Hepatocyte (in vitro differentiated cells): ENCODE results near the gene COL4A3. TPM values are rescaled to one million over a fixed set of nuclear protein-coding genes. Genes with fewer than 3 reads are reported as not detected.

Experiments
- DNase-seq: peaks from one replicate; pipeline ENCODE4 v3.0.0-alpha.2; 2016; ENCODE audit warnings: low spot score
- H2AFZ ChIP-seq: fragments of 200-600 bp; sonication (generic); 2 replicates; pipeline ENCODE4 v1.6.0; 2016; ENCODE audit warnings: antibody characterized with exemption, mild to moderate bottlenecking
- H3K27ac ChIP-seq: fragments of 200-600 bp; sonication (generic); 2 replicates; pipeline ENCODE4 v1.5.1; 2016; ENCODE audit warnings: mild to moderate bottlenecking
- H3K27me3 ChIP-seq: fragments of 200-600 bp; sonication (generic); 2 replicates; pipeline ENCODE4 v1.6.1; 2016
- H3K36me3 ChIP-seq: fragments of 200-600 bp; sonication (generic); replicated peaks from 2 replicates; pipeline ENCODE4 v1.5.1; 2016; ENCODE audit warnings: low read depth; ENCODE audit not compliant: insufficient read depth
- H3K4me1 ChIP-seq: fragments of 200-600 bp; sonication (generic); 2 replicates; pipeline ENCODE4 v1.5.1; 2016; ENCODE audit warnings: mild to moderate bottlenecking, moderate library complexity; ENCODE audit not compliant: insufficient read depth
- H3K4me2 ChIP-seq: fragments of 200-600 bp; sonication (generic); 2 replicates; pipeline ENCODE4 v1.6.0; 2016
- H3K4me3 ChIP-seq: fragments of 200-600 bp; sonication (generic); 2 replicates; pipeline ENCODE4 v1.5.1; 2016; ENCODE audit warnings: mild to moderate bottlenecking
- H3K79me2 ChIP-seq: fragments of 200-600 bp; sonication (generic); 2 replicates; pipeline ENCODE4 v1.6.0; 2017; ENCODE audit warnings: mild to moderate bottlenecking
- H3K9me2 ChIP-seq: fragments of 200-600 bp; sonication (generic); replicated peaks from 2 replicates; pipeline ENCODE4 v1.6.0; 2017; ENCODE audit warnings: mild to moderate bottlenecking; ENCODE audit not compliant: insufficient read depth
- H3K9me3 ChIP-seq: fragments of 200-600 bp; sonication (generic); 2 replicates; pipeline ENCODE4 v1.5.1; 2016; ENCODE audit warnings: low read depth, mild to moderate bottlenecking
- H4K20me1 ChIP-seq: fragments of 200-600 bp; sonication (generic); 2 replicates; pipeline ENCODE4 v1.6.0; 2016; ENCODE audit warnings: mild to moderate bottlenecking; ENCODE audit not compliant: insufficient read depth, poor library complexity, severe bottlenecking
- CTCF ChIP-seq: fragments of 200-600 bp; sonication (generic); IDR thresholded peaks from 2 replicates; pipeline ENCODE4 v1.5.1; 2016; ENCODE audit warnings: antibody characterized with exemption, mild to moderate bottlenecking; ENCODE audit not compliant: poor library complexity
- EZH2 ChIP-seq: fragments of 200-600 bp; sonication (generic); IDR thresholded peaks from 2 replicates; pipeline ENCODE4 v1.6.1; 2016; ENCODE audit warnings: antibody characterized with exemption, mild to moderate bottlenecking, borderline replicate concordance
- EZH2phosphoT487 ChIP-seq: fragments of 200-600 bp; sonication (generic); IDR thresholded peaks from one replicate; pipeline ENCODE4 v1.6.1; 2018; ENCODE audit warnings: antibody characterized with exemption, mild to moderate bottlenecking, low read depth, moderate library complexity; ENCODE audit not compliant: unreplicated experiment, severe bottlenecking
- WGBS: methylation state at CpG from one replicate; pipeline ENCODE4 v1.1.6; 2016; ENCODE audit warnings: low lambda C conversion rate; ENCODE audit errors: missing lambda C conversion rate; 5-methylcytosine and 5-hydroxymethylcytosine counted together
- polyA plus RNA-seq: library from polyadenylated mRNA; unstranded; fragments of >200 nt; fragmentation: Nextera tagmentation; extraction: Ambion mirVana; gene quantifications from 2 replicates; pipeline ENCODE4 v1.2.1, GENCODE V29; 2016
- total RNA-seq: library from RNA; depleted of rRNA; stranded (reverse); fragments of >200 nt; gene quantifications from 2 replicates; pipeline ENCODE4 v1.2.3, GENCODE V29; 2014

COL4A3 gene
- total and polyA plus RNA-seq, 2 experiments from 2014 or later: 0.50 TPM; not detected in 1

GRCh38 chr2:227308784-227309183 is 144.4 kb downstream of the COL4A3 start:
- no peaks in the 10 kb centered on the region for H3K79me2 ChIP-seq
- H4K20me1 ChIP-seq: no peaks in the 10 kb centered on the region
- H3K9me2 ChIP-seq: no peaks in the 10 kb centered on the region
- no peak overlapping the region for H3K27ac ChIP-seq
- TF ChIP-seq EZH2phosphoT487: no peak
- TF ChIP-seq EZH2: no peak
- no peak for TF ChIP-seq CTCF
- H2AFZ ChIP-seq: no peak overlapping the region
- no peaks in the 10 kb centered on the region for H3K36me3 ChIP-seq
- no peaks in the 10 kb centered on the region for H3K9me3 ChIP-seq
- 97% methylated on average over 4 of the region's 4 CpGs for WGBS
- no peak overlapping the region for H3K4me2 ChIP-seq
- no peaks in the 10 kb centered on the region for H3K4me1 ChIP-seq
- DNase-seq: no peak
- H3K27me3 ChIP-seq: no peaks in the 10 kb centered on the region
- H3K4me3 ChIP-seq: no peak overlapping the region

DNA sequence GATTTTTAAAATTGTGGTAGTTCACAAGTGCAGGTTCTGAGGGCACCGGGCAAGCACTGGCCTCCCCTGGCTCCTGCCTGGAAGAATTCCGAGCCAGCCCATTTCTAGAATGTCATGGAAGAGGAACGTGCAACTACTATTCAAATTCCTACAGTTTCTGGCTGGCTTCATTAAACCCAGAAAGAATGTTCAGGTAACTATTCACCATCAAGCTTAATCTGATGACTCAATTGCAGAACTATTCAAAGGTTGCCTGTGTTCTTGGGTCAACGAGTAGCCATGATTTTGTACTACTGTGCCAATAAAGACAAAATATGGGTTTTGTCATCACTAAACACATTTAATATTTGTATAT is 146.3 kb downstream of the COL4A3 start:
- Histone ChIP-seq H3K27ac (no peak overlapping the region), H3K4me3 (no peak overlapping the region), H2AFZ (no peak overlapping the region), H3K4me2 (no peak overlapping the region), H3K9me2 (no peaks in the 10 kb centered on the region), H4K20me1 (no peaks in the 10 kb centered on the region), H3K4me1 (no peaks in the 10 kb centered on the region), H3K79me2 (no peaks in the 10 kb centered on the region), H3K9me3 (no peaks in the 10 kb centered on the region), H3K36me3 (no peaks in the 10 kb centered on the region), H3K27me3 (no peaks in the 10 kb centered on the region)
- 88% methylated on average over 4 of the region's 4 CpGs for WGBS
- no peak for DNase-seq
- TF ChIP-seq EZH2phosphoT487: no peak
- no peak for TF ChIP-seq CTCF
- no peak for TF ChIP-seq EZH2

- no peaks in the 10 kb centered on the region for H3K36me3 ChIP-seq
- H3K9me2 ChIP-seq: no peaks in the 10 kb centered on the region
- H3K79me2 ChIP-seq: no peaks in the 10 kb centered on the region
- 95% methylated on average over 5 of the region's 5 CpGs for WGBS
- no peak overlapping the region for H3K27ac ChIP-seq
- H3K4me2 ChIP-seq: no peak overlapping the region
- H4K20me1 ChIP-seq: no peaks in the 10 kb centered on the region
- no peak overlapping the region for H2AFZ ChIP-seq
- H3K9me3 ChIP-seq: no peaks in the 10 kb centered on the region
- no peak for DNase-seq
- no peak for TF ChIP-seq EZH2
- no peak for TF ChIP-seq CTCF
- no peak for TF ChIP-seq EZH2phosphoT487
- H3K4me3 ChIP-seq: no peak overlapping the region
- no peaks in the 10 kb centered on the region for H3K27me3 ChIP-seq
- no peaks in the 10 kb centered on the region for H3K4me1 ChIP-seq
Measured at GRCh38 chr2:227311861-227312506, 147.6 kb downstream of the COL4A3 start.
